GM12872 (cell line): ENCODE data around the gene ADAMTS15.

ENCODE experiments used
- TF ChIP-seq, protein P1 (sequence below): IDR thresholded peaks from 3 replicates; pipeline ENCODE4 v1.5.1; 2011; ENCODE audit warnings: low read depth, mild to moderate bottlenecking, low read length, moderate library complexity; ENCODE audit not compliant: insufficient read depth

Gene ADAMTS15

DNA sequence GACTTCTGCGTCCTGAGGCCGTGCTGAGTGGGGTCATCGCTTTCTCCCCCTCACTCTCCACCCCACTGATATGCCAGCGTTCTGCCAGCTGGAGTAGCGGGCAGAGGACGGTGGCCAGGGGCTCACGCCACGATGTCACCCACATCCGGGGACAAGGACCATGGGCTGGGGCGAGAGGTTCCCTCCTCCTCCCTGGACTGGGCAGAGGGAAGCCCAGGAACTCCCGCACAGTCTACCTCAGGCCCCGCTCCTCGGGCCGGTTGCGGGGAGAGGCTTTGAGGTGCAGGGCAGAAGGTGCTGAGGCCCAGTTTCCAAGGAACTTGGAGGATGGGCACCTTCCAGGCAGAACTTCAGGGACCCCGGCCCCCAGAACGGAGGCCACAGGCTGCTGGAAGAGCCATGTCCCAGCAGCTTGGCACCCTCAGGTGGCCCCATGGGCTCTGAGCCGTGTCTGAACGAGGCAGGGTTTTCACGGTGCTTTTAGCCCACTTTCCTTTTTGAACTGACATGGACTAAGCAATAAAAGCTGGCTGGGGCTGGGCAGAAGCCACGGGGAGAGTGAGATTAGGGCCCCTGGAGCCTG, 25.4 kb downstream of the ADAMTS15 start:
- TF ChIP-seq, protein P1, sequence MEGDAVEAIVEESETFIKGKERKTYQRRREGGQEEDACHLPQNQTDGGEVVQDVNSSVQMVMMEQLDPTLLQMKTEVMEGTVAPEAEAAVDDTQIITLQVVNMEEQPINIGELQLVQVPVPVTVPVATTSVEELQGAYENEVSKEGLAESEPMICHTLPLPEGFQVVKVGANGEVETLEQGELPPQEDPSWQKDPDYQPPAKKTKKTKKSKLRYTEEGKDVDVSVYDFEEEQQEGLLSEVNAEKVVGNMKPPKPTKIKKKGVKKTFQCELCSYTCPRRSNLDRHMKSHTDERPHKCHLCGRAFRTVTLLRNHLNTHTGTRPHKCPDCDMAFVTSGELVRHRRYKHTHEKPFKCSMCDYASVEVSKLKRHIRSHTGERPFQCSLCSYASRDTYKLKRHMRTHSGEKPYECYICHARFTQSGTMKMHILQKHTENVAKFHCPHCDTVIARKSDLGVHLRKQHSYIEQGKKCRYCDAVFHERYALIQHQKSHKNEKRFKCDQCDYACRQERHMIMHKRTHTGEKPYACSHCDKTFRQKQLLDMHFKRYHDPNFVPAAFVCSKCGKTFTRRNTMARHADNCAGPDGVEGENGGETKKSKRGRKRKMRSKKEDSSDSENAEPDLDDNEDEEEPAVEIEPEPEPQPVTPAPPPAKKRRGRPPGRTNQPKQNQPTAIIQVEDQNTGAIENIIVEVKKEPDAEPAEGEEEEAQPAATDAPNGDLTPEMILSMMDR: no peak

DNA sequence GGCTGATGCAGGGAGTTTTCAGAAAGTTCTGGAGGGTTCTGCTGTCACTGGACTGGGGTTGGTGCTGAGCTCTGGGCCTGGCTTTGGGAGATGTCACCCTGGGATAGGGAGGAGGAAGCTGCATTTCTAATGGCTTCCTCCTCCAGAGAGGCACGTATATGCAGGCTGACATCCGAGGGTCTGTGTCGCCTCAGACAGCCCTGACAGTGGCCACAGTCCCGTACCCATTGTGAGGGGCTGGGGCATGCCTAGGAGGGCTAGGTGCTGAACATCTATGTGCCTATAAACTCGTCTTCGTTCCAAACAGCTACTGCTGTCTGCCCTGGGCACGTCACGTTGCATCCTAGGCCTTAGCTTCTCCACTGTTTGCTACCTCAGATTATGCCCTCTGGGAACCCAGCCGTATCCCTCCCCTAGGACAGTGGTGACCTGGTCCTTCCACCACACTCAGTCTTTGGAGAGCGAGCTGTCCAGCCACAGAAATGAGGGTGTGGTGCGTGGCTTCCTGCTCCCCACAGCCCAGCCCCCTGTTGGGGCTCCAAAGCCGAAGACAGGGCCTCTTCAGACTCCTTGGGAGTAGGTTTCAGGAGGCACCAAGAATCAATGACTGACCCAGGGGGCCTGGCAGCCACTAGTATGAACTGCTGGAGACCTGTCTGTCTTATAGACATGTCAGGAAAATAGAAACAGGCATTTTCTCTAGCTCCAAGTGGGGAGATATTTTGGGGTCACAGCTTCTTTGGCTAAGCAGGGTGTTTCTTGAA, 26.4 kb downstream of the ADAMTS15 start:
- TF ChIP-seq, protein P1: no peak

DNA sequence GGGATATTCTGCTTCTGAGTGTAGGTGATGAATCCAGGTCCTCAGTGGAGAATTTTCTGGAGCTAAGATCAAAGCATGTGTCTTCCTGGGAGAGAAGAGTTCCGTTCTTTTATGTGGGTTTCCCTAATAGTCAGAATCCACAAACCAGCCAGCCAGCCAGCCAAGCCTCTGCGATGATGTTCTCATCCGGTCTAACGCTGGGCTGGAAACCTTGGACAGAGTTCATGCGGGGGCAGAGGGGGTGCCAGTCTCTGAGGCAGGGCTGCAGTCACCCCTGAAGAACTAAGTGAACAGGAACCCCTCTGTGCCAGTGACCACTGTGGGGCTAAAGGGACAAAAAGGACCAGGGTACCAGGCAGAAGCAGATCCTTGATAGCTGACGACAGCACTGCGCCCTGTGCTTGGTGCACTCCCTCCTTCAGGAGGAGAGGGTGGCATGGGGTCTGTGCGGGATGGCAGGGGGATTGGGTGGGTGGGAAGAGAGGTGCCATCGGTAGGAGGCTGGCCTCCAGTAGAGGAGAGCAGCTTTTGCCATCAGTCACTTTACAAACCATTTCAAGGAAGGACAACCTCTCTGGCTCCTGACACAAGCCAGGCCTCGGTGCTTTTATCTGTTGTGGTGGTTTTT, 27.1 kb downstream of the ADAMTS15 start:
- TF ChIP-seq, protein P1: no peak

DNA sequence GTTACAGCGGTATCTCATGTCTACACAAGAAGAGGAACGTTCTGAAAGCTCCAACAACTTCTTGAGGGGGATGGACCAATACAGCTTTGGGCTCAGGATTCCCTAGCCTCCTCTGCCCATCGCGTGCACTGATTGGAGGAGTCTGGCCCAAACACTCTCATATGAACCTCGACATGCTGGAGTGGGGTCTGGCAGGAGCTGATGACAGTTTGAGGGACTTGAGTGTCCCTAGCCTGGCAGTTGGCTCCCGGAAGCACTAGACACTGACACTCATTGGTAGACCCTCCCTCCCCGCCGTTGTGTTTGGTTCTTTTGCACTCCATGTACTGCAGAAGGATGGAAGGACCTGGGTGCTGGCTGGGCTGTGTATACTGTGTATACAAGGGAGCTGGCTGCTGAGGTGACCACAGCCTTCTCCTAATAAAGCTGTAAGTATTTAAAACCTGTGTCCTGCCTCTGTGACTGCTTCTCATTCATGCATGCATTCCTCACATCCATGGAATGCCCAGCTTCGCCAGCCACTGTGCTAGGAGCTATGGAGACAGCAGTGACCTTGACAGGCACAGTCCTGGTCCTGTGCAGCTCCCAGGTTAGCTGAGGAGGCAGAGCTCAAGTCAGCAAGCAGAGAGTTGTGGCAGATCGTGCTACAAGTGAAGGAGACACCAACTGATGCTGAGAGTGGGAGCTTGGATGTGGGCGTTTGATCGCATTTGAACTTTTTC, 27.9 kb downstream of the ADAMTS15 start:
- TF ChIP-seq, protein P1: no peak

DNA sequence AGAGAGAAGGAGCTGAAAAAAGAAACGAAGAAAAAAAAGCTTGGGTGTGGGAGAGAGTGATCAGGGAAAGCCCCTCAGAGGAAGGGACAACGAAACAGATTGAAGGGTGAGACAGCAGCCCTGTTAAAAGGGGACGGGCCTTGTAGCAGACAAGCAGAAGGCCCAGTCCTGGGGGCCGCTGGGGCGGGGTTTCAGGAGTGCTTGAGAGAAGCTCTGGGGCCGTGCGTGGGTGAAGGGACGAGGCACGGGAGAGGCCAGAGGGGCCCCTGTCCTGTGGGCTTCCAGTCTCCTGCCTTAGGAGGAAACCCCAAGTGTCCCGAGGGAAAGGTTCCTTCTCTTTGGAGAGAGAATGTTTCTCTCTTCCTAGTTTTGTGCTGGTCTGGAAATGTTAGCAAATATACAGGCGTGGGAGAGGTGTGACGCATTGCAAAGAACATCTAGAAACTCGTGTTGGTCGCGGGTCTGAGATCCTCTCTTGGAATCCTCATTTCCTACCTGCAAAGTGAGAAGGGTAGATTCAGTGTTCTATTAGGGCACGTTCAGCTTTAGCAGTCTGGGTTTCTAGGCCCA, 28.6 kb downstream of the ADAMTS15 start:
- TF ChIP-seq, protein P1: no peak

DNA sequence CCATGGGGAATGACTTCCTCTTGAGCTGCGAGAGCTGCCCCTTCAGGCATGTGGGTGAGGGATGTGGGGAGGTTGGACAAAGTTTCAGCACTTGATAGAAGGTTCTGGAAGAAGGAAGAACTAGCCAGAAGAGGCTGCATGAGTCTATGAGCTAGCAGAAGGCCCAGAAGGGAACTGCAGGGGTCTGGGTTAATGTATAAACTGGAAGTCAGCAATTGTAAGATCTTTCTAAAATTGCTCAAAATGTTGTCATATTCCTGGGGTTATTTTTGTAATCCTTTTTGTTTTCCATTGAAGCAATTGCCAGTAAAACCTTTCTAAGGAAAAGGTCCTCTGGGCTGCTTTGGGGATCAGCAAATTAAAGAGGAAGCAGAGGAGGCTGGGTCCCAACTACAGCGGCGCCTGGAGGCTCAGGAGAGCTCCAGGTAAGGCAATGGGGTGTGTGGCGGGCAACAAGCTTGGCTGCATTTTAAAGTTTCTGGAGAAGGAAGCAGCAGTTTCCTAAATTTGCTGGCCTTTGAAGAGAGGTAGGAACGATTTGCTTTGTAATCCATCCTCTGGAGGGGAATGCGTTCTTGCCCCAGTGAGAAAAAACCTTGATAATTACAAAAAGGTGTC, 29.2 kb downstream of the ADAMTS15 start:
- TF ChIP-seq, protein P1: no peak
